Esophagus muscularis mucosa (tissue), 4 donors: ENCODE measurements around the gene ARHGAP6.

ENCODE experiments used
- EP300 ChIP-seq: sonication (generic); formaldehyde crosslinking; IDR thresholded peaks from one replicate; pipeline ENCODE4 v1.6.1; 2017; ENCODE audit warnings: antibody characterized with exemption
- POLR2AphosphoS5 ChIP-seq, 2 donors: sonication (generic); formaldehyde crosslinking; IDR thresholded peaks; one replicate each; pipeline ENCODE4 v1.6.1; 2017; ENCODE audit warnings: antibody characterized with exemption in 2 of 2
- TF ChIP-seq, protein P1 (sequence below), 3 experiments: fragments of 200-600 bp in 2 of 3; fragments of 450-650 bp in 1 of 3; sonication (generic) in 2 of 3; IDR thresholded peaks; one replicate each; pipeline ENCODE4 v1.5.1; 2017 to 2019; ENCODE audit warnings: antibody characterized with exemption in 3 of 3, mild to moderate bottlenecking in 2 of 3, moderate library complexity in 1 of 3

DNA sequence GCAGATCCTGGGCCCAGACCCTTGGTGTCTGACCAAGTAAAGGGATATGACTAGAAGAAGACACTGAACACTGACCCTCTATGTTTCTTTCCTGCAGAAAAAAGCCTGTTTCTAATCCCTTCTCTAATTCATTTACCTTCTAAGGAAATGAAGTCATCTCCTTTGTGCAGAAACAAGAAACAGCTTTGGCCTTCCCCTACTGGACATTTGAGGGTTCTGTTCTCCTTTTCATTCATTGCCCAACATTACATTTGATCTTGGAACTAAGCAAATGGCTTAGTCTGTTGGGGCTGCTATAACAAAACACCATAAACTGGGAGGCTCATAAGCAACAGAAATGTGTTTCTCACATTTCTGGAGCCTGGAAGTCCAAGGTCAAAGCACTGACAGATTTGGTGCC lies 534.6 kb downstream of the ARHGAP6 start:
- TF ChIP-seq, protein P1, sequence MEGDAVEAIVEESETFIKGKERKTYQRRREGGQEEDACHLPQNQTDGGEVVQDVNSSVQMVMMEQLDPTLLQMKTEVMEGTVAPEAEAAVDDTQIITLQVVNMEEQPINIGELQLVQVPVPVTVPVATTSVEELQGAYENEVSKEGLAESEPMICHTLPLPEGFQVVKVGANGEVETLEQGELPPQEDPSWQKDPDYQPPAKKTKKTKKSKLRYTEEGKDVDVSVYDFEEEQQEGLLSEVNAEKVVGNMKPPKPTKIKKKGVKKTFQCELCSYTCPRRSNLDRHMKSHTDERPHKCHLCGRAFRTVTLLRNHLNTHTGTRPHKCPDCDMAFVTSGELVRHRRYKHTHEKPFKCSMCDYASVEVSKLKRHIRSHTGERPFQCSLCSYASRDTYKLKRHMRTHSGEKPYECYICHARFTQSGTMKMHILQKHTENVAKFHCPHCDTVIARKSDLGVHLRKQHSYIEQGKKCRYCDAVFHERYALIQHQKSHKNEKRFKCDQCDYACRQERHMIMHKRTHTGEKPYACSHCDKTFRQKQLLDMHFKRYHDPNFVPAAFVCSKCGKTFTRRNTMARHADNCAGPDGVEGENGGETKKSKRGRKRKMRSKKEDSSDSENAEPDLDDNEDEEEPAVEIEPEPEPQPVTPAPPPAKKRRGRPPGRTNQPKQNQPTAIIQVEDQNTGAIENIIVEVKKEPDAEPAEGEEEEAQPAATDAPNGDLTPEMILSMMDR (IDR thresholded peaks at IDR 0.05): no peak
- no peak for TF ChIP-seq POLR2AphosphoS5 (IDR thresholded peaks at IDR 0.05)
- no peak for TF ChIP-seq EP300
